GM19438 (cell line): ENCODE data around the gene PLLP.

Experiments
- ATAC-seq: cut with Tn5 transposase; IDR thresholded peaks from one replicate; pipeline ENCODE4 v1.9.1; 2021; ENCODE audit warnings: low read depth; ENCODE audit not compliant: unreplicated experiment

PLLP gene

GRCh38 chr16:57284209-57284951, at the start of gene PLLP:
PLLP (minus strand) TSS chr16:57284672; CDS start chr16:57284540, 132 bp downstream.
- no peak for ATAC-seq

- no peak for ATAC-seq
Measured at GRCh38 chr16:57333402-57333801, 48.9 kb upstream of the PLLP start.

- ATAC-seq = no peak
Measured at GRCh38 chr16:57331355-57331754, 46.9 kb upstream of the PLLP start.

GRCh38 chr16:57329718-57330327, 45.4 kb upstream of the PLLP start:
- no peak for ATAC-seq

GRCh38 chr16:57325458-57325857, 41.0 kb upstream of the PLLP start:
- ATAC-seq = no peak

- ATAC-seq = no peak
Measured at GRCh38 chr16:57324749-57325148, 40.3 kb upstream of the PLLP start.

- no peak for ATAC-seq
Measured at GRCh38 chr16:57319646-57320045, 35.2 kb upstream of the PLLP start.

GRCh38 chr16:57318240-57318970, 33.9 kb upstream of the PLLP start:
- ATAC-seq = no peak

- no peak for ATAC-seq
Measured at GRCh38 chr16:57316390-57317017, 32.0 kb upstream of the PLLP start.

GRCh38 chr16:57315416-57315815, 30.9 kb upstream of the PLLP start:
- no peak for ATAC-seq

- ATAC-seq = no peak
Measured at GRCh38 chr16:57314161-57314785, 29.8 kb upstream of the PLLP start.

- ATAC-seq = no peak
Measured at GRCh38 chr16:57313509-57313908, 29.0 kb upstream of the PLLP start.

- ATAC-seq = no peak
Measured at GRCh38 chr16:57310801-57311200, 26.3 kb upstream of the PLLP start.

GRCh38 chr16:57308041-57308440, 23.6 kb upstream of the PLLP start:
- no peak for ATAC-seq

GRCh38 chr16:57307365-57307764, 22.9 kb upstream of the PLLP start:
- no peak for ATAC-seq

- ATAC-seq = no peak
Measured at GRCh38 chr16:57306676-57307341, 22.3 kb upstream of the PLLP start.

GRCh38 chr16:57305159-57305811, 20.8 kb upstream of the PLLP start:
- ATAC-seq = no peak

GRCh38 chr16:57304169-57305061, 19.9 kb upstream of the PLLP start:
- ATAC-seq = no peak

GRCh38 chr16:57303910-57304168, 19.4 kb upstream of the PLLP start:
- no peak for ATAC-seq
